GM12878 (cell line): ENCODE data around the gene B9D1. TPM values are rescaled to one million over a fixed set of nuclear protein-coding genes. Genes with fewer than 3 reads are reported as not detected.

Experiments used
- ATF7 ChIP-seq: fragments of 450-650 bp; IDR thresholded peaks from 2 replicates; pipeline ENCODE4 v1.6.1; 2016; ENCODE audit warnings: low read depth, mild to moderate bottlenecking
- BHLHE40 ChIP-seq, 2 experiments: fragments of 450-650 bp in 1 of 2; IDR thresholded peaks; 2 replicates each; pipeline ENCODE4 v1.6.1; 2011 to 2017; ENCODE audit warnings: low read depth in 2 of 2, borderline replicate concordance in 1 of 2, improper control_type of control experiment in 1 of 2, low read length in 1 of 2, mild to moderate bottlenecking in 1 of 2
- ETV6 ChIP-seq, 2 experiments: fragments of 450-650 bp in 1 of 2; IDR thresholded peaks in 1 of 2; conservative IDR thresholded peaks in 1 of 2; 2 replicates each; pipeline ENCODE4 v1.6.1; 2014; ENCODE audit warnings: antibody characterized with exemption in 1 of 2, borderline replicate concordance in 1 of 2, low read depth in 1 of 2, mild to moderate bottlenecking in 1 of 2, moderate library complexity in 1 of 2
- FOXM1 ChIP-seq: IDR thresholded peaks from 2 replicates; pipeline ENCODE4 v1.6.1; 2012; ENCODE audit warnings: low read depth, mild to moderate bottlenecking, inconsistent platforms, low read length, moderate library complexity
- GATAD2B ChIP-seq: fragments of 450-650 bp; conservative IDR thresholded peaks from 2 replicates; pipeline ENCODE4 v1.6.1; 2017; ENCODE audit warnings: low read depth, mild to moderate bottlenecking, moderate library complexity
- HCFC1 ChIP-seq: fragments of 150-350 bp; IDR thresholded peaks from 2 replicates; pipeline ENCODE4 v1.6.1; 2014; ENCODE audit warnings: low read length
- IKZF1 ChIP-seq: fragments of 450-650 bp; conservative IDR thresholded peaks from 2 replicates; pipeline ENCODE4 v1.6.1; 2017; ENCODE audit warnings: antibody characterized with exemption, mild to moderate bottlenecking
- JUNB ChIP-seq: IDR thresholded peaks from 2 replicates; pipeline ENCODE4 v1.6.1; 2016; ENCODE audit warnings: antibody characterized with exemption, mild to moderate bottlenecking
- KAT2A ChIP-seq: conservative IDR thresholded peaks from 2 replicates; pipeline ENCODE4 v1.6.1; 2011; ENCODE audit warnings: low read depth, low read length; ENCODE audit not compliant: control insufficient read depth
- NRF1 ChIP-seq: conservative IDR thresholded peaks from 2 replicates; pipeline ENCODE4 v1.6.1; 2011; ENCODE audit warnings: mild to moderate bottlenecking, low read depth, low read length, improper control_type of control experiment
- POLR2AphosphoS5 ChIP-seq: IDR thresholded peaks from 2 replicates; pipeline ENCODE4 v1.6.1; 2011; ENCODE audit warnings: mild to moderate bottlenecking, low read length, inconsistent platforms
- RAD21 ChIP-seq: IDR thresholded peaks from 2 replicates; pipeline ENCODE4 v1.6.1; 2011; ENCODE audit warnings: mild to moderate bottlenecking, low read depth, low read length, moderate library complexity; ENCODE audit not compliant: insufficient read depth
- RB1 ChIP-seq: fragments of 450-650 bp; formaldehyde crosslinking; IDR thresholded peaks from 2 replicates; pipeline ENCODE4 v1.6.1; 2017; ENCODE audit warnings: mild to moderate bottlenecking, borderline replicate concordance
- RCOR1 ChIP-seq: conservative IDR thresholded peaks from 2 replicates; pipeline ENCODE4 v1.6.1; 2012; ENCODE audit warnings: low read depth, low read length, improper control_type of control experiment
- RUNX3 ChIP-seq: IDR thresholded peaks from 2 replicates; pipeline ENCODE4 v1.6.1; 2012; ENCODE audit warnings: low read length, inconsistent platforms
- TARDBP ChIP-seq: IDR thresholded peaks from 2 replicates; pipeline ENCODE4 v1.6.1; 2016; ENCODE audit warnings: borderline replicate concordance
- ZBED1 ChIP-seq: IDR thresholded peaks from 2 replicates; pipeline ENCODE4 v1.6.1; 2016; ENCODE audit warnings: borderline replicate concordance
- ZNF207 ChIP-seq: fragments of 450-650 bp; IDR thresholded peaks from 2 replicates; pipeline ENCODE4 v1.6.1; 2014; ENCODE audit warnings: antibody characterized with exemption, mild to moderate bottlenecking, borderline replicate concordance
- polyA plus RNA-seq, 11 experiments: library from polyadenylated mRNA; depleted of rRNA in 4 of 11; unstranded in 6 of 11; stranded (reverse) in 5 of 11; fragments of >200 nt; fragmentation: Nextera tagmentation in 4 of 11; fragmentation: Illumina TruSeq in 1 of 11; extraction: Ambion mirVana in 4 of 11; extraction: Trizol in 1 of 11; gene quantifications; 1 replicate in 1 of 11; 2 replicates in 10 of 11; pipeline versions ENCODE4 v1.2.1 to v1.2.3, GENCODE V29; 2011 to 2016; ENCODE audit warnings: inconsistent platforms in 2 of 11, missing spikeins in 2 of 11, low read depth in 1 of 11
- total RNA-seq, 4 experiments: library from RNA; depleted of rRNA in 3 of 4; stranded (reverse); fragments of >200 nt in 3 of 4; fragmentation: Illumina TruSeq in 1 of 4; extraction: Trizol in 1 of 4; gene quantifications; 2 replicates each; pipeline versions ENCODE4 v1.2.1 to v1.2.3, GENCODE V29; 2013 to 2021
- TF ChIP-seq, protein P1 (sequence below): fragments of 450-650 bp; IDR thresholded peaks from 2 replicates; pipeline ENCODE4 v1.6.1; 2018; ENCODE audit warnings: borderline replicate concordance, mild to moderate bottlenecking; ENCODE audit not compliant: partially characterized antibody
- TF ChIP-seq, protein P2 (sequence below): IDR thresholded peaks from 2 replicates; pipeline ENCODE4 v1.6.1; 2012; ENCODE audit warnings: mild to moderate bottlenecking, low read depth, low read length
- TF ChIP-seq, protein P3 (sequence below): fragments of 150-350 bp; IDR thresholded peaks from 2 replicates; pipeline ENCODE4 v1.6.1; 2014; ENCODE audit warnings: mild to moderate bottlenecking, low read depth, low read length
- TF ChIP-seq, protein P4 (sequence below): IDR thresholded peaks from 2 replicates; pipeline ENCODE4 v1.6.1; 2012; ENCODE audit warnings: low read length, inconsistent platforms

The B9D1 gene
- total and polyA plus RNA-seq, 10 of the 15 experiments (the other 5 are each of a cell fraction or from before 2014, with no cell fraction given), result 5.9 to 18.3 (median 9.8) TPM

DNA sequence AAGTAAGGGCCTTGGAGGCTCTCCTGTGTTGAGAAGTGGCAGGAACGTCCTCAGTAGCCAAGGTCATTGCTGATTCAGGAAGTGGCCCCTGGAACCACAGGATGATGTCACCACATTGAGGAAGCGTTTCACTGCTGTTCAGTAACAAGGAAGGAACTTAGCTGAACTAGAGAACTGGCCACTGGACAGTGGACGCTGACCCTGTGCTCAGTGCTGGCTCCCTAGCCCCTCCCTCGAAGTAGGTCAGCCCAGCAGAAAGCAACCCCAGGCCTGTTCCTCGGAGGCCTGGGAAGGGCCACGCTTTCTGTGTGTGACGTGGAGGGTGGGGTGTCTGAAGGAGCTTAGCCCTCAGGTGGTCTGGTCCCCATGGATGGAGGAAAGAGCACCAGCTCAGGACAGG lies 58.3 kb downstream of the B9D1 start (continued):
- TF ChIP-seq, protein P1, sequence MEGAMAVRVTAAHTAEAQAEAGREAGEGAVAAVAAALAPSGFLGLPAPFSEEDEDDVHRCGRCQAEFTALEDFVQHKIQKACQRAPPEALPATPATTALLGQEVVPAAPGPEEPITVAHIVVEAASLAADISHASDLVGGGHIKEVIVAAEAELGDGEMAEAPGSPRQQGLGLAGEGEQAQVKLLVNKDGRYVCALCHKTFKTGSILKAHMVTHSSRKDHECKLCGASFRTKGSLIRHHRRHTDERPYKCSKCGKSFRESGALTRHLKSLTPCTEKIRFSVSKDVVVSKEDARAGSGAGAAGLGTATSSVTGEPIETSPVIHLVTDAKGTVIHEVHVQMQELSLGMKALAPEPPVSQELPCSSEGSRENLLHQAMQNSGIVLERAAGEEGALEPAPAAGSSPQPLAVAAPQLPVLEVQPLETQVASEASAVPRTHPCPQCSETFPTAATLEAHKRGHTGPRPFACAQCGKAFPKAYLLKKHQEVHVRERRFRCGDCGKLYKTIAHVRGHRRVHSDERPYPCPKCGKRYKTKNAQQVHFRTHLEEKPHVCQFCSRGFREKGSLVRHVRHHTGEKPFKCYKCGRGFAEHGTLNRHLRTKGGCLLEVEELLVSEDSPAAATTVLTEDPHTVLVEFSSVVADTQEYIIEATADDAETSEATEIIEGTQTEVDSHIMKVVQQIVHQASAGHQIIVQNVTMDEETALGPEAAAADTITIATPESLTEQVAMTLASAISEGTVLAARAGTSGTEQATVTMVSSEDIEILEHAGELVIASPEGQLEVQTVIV, result no peak
- TF ChIP-seq NRF1, result no peak
- TF ChIP-seq RAD21, result no peak
- TF ChIP-seq RB1, result no peak
- TF ChIP-seq POLR2AphosphoS5, result no peak
- no peak for TF ChIP-seq ZBED1
- TF ChIP-seq, protein P2, sequence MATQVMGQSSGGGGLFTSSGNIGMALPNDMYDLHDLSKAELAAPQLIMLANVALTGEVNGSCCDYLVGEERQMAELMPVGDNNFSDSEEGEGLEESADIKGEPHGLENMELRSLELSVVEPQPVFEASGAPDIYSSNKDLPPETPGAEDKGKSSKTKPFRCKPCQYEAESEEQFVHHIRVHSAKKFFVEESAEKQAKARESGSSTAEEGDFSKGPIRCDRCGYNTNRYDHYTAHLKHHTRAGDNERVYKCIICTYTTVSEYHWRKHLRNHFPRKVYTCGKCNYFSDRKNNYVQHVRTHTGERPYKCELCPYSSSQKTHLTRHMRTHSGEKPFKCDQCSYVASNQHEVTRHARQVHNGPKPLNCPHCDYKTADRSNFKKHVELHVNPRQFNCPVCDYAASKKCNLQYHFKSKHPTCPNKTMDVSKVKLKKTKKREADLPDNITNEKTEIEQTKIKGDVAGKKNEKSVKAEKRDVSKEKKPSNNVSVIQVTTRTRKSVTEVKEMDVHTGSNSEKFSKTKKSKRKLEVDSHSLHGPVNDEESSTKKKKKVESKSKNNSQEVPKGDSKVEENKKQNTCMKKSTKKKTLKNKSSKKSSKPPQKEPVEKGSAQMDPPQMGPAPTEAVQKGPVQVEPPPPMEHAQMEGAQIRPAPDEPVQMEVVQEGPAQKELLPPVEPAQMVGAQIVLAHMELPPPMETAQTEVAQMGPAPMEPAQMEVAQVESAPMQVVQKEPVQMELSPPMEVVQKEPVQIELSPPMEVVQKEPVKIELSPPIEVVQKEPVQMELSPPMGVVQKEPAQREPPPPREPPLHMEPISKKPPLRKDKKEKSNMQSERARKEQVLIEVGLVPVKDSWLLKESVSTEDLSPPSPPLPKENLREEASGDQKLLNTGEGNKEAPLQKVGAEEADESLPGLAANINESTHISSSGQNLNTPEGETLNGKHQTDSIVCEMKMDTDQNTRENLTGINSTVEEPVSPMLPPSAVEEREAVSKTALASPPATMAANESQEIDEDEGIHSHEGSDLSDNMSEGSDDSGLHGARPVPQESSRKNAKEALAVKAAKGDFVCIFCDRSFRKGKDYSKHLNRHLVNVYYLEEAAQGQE, result no peak
- no peak for TF ChIP-seq RCOR1
- TF ChIP-seq JUNB, result peak; percentile 15; the same call in 1 of the 2 replicates
- no peak for TF ChIP-seq GATAD2B
- TF ChIP-seq ETV6 (conservative IDR thresholded peaks at IDR 0.05 in 1 of 2, IDR thresholded peaks at IDR 0.05 in 1 of 2; ENCODE audit: borderline replicate concordance in 1 of 2, low read depth in 1 of 2), result peak in 1 of 2 experiments; percentile 43; a peak in 2 of 4 replicates
- TF ChIP-seq TARDBP, result no peak
- no peak for TF ChIP-seq IKZF1
- TF ChIP-seq, protein P3, sequence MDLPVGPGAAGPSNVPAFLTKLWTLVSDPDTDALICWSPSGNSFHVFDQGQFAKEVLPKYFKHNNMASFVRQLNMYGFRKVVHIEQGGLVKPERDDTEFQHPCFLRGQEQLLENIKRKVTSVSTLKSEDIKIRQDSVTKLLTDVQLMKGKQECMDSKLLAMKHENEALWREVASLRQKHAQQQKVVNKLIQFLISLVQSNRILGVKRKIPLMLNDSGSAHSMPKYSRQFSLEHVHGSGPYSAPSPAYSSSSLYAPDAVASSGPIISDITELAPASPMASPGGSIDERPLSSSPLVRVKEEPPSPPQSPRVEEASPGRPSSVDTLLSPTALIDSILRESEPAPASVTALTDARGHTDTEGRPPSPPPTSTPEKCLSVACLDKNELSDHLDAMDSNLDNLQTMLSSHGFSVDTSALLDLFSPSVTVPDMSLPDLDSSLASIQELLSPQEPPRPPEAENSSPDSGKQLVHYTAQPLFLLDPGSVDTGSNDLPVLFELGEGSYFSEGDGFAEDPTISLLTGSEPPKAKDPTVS, result no peak
- peak; percentile 85 for TF ChIP-seq ATF7
- no peak for TF ChIP-seq ZNF207
- no peak for TF ChIP-seq HCFC1
- TF ChIP-seq FOXM1, result no peak
- peak; percentile 81 for TF ChIP-seq RUNX3
- TF ChIP-seq KAT2A, result no peak
- TF ChIP-seq BHLHE40 (IDR thresholded peaks at IDR 0.05; ENCODE audit: borderline replicate concordance in 1 of 2, low read depth in 2 of 2, low read length in 1 of 2), result no peak
- TF ChIP-seq, protein P4, sequence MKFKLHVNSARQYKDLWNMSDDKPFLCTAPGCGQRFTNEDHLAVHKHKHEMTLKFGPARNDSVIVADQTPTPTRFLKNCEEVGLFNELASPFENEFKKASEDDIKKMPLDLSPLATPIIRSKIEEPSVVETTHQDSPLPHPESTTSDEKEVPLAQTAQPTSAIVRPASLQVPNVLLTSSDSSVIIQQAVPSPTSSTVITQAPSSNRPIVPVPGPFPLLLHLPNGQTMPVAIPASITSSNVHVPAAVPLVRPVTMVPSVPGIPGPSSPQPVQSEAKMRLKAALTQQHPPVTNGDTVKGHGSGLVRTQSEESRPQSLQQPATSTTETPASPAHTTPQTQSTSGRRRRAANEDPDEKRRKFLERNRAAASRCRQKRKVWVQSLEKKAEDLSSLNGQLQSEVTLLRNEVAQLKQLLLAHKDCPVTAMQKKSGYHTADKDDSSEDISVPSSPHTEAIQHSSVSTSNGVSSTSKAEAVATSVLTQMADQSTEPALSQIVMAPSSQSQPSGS, result no peak
